Stimulated activated CD4-positive, alpha-beta T cell treated with anti-CD3 and anti-CD28 coated beads, Interleukin-2, amount 100 ng/mL, for 4 hours (primary cell): Measurements from ENCODE around the gene SLF2.

Experiments used
- DNase-seq: peaks from one replicate; pipeline ENCODE4 v3.0.0-alpha.2; 2020; ENCODE audit warnings: low read depth

The SLF2 gene, protein sequence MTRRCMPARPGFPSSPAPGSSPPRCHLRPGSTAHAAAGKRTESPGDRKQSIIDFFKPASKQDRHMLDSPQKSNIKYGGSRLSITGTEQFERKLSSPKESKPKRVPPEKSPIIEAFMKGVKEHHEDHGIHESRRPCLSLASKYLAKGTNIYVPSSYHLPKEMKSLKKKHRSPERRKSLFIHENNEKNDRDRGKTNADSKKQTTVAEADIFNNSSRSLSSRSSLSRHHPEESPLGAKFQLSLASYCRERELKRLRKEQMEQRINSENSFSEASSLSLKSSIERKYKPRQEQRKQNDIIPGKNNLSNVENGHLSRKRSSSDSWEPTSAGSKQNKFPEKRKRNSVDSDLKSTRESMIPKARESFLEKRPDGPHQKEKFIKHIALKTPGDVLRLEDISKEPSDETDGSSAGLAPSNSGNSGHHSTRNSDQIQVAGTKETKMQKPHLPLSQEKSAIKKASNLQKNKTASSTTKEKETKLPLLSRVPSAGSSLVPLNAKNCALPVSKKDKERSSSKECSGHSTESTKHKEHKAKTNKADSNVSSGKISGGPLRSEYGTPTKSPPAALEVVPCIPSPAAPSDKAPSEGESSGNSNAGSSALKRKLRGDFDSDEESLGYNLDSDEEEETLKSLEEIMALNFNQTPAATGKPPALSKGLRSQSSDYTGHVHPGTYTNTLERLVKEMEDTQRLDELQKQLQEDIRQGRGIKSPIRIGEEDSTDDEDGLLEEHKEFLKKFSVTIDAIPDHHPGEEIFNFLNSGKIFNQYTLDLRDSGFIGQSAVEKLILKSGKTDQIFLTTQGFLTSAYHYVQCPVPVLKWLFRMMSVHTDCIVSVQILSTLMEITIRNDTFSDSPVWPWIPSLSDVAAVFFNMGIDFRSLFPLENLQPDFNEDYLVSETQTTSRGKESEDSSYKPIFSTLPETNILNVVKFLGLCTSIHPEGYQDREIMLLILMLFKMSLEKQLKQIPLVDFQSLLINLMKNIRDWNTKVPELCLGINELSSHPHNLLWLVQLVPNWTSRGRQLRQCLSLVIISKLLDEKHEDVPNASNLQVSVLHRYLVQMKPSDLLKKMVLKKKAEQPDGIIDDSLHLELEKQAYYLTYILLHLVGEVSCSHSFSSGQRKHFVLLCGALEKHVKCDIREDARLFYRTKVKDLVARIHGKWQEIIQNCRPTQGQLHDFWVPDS

DNA sequence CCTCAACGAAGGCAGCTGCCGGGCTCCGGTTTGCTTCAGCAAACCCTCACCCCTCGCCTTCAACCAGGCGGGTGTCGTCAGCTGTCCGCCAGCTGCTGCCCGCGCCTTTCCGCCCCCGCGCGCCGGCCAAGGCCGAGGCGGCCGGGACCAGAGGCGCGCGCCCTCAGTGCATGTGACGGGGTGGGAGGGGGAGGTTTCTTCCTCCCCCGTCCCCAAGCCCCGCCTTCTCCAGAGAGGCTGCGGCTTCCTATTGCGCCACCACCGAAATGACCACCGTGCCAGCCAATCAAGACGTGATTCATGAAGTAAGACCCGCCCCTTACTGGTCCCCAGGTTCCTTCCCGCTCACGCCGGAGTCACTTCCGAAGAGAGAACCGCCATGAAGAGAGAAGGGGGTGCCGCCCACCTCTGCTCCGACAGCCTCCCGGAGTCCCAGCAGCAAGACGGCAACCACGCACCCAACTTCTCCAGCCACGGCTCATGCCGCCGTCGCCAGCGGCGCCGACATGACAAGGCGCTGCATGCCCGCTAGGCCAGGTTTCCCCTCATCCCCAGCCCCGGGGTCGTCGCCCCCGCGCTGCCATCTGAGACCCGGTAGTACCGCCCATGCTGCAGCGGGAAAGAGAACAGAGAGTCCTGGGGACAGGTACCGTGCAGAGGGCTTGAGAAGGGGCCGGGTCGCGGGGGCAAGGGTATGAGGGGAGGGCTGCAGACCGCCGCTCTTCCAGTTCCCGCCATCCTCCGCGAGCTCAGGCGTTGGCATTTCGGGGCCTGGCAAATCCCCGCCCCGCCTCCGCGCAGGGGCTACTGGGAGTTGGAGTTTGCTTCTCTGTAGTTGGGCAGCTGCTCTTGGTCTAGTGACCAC, at the start of gene SLF2:
TSS of gene SLF2 (plus strand) at position 359 of the 865 bp plus-strand sequence. CDS start at position 507, 148 bp downstream.
- DNase-seq, result peak; percentile 92

DNA sequence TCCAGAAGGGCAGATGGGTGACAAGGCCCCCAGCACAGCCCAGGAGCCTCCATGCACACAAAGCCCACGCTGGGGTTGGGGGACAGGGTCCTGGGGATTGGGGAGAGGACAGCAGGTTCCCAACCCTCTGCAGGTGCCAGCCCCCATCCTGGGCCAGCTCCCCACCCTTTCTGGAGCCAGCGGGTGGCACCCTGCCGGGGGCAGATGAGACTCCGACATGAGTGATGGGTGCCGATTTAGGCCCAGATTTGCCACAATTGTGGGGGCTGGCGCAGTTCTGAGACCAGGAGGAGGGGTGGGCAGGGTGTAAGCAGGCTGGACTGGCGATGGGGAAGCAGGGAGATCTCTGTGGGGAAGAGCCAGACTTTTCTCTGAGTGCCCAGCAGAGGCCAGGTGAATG, 49.3 kb upstream of the SLF2 start:
- no peak for DNase-seq

DNA sequence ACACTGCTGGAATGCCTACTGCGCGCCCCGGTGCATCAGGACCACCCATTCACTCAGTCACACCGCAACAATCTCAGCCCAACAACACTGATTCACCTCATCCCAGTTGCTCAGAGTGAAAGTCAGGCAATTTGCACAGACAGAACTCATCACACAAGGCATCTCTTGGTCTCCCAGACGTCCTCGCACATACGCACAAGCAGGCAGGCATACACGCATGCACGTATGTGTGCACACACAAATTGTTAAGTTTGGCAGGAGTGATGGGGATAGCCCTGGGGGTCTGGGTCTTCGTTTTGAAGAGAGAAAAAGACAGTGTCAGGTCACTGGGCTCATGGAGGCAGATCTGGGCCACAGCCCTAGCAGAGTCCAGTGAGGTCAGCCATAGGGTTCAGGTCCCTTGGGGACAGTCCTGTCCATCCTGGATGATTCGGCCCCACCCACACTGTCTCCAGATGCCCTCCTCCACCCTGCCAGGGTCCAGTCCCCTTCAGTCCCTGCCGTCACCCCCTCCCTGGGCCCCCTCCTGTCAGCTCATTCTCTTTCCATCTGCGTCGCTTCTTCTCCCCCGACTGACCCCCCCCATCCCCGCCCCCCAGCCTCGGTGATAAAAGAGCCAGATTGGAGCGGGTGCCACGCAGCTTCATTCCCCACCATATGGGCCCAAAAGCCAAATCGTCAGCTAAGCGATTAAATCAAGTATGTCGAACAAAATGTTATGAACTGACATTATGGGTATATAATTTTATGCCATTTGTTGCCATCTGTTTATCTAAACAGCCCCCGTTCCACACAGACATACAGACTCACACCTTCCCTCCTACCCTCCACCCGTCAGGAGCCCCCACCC, 48.5 kb upstream of the SLF2 start:
- no peak for DNase-seq

DNA sequence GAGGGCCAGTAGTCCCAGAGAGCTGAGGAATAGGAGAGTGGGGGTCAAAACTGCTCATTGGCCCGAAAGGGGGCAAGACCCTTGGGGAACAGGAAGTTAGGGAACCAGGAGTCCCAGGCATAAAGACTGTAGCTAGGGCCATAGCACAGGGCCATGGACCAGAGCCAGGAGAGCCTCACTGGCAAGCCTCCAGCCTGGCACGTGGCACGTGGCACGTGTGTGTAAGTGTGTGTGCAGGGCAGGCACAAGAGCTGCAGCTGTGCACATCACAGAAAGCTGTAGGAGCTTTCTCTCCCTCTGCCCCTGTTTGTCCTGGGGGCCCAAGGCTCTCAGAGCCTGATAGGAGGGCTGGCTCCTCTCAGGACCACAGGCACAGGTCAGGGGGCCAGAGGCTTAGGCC, 47.8 kb upstream of the SLF2 start:
- DNase-seq, result no peak

DNA sequence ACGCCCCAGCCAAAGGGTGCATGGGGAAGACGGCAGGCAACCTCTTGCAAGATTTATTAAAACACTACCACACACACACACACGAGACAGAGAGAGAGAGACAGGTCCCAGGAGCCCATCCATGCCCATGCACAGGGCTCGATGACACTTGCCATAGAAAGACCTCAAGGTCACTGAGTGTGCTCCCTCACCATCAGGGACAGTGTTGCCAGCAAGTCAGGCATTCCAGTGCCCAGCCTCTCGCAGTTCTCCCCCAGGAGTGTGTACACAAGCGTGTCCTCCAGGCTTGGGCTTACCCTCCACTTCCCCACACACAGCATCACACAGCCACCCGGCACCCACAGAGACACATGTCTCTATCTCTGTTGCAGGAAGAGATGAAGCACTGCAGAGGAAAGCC, 46.8 kb upstream of the SLF2 start:
- no peak for DNase-seq

DNA sequence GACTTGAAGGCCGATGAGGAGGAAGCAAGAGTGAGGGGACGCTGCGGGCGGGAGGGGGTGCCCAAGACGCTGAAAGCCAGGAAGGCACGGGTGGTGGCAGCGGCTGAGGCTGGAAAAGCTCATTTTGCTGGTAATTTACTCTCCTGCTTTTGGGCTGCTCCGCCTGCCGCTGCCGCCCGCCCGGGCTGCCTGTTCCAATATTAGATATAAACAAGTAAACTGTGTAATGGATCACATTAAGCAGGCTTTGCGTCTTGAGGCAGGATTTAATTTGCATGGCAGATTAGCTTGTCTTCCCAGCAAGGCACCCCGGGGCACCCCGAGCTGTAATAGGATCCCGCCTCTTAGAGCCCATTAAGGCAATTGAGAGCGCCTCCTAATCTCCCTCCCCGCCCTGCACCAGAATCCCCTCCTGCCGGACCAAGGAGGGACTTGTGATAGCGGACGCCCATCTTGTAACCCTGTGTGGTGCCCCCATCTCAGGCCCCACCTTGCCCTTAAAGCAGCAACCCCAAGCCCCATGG, 46.1 kb upstream of the SLF2 start:
- DNase-seq, result no peak

DNA sequence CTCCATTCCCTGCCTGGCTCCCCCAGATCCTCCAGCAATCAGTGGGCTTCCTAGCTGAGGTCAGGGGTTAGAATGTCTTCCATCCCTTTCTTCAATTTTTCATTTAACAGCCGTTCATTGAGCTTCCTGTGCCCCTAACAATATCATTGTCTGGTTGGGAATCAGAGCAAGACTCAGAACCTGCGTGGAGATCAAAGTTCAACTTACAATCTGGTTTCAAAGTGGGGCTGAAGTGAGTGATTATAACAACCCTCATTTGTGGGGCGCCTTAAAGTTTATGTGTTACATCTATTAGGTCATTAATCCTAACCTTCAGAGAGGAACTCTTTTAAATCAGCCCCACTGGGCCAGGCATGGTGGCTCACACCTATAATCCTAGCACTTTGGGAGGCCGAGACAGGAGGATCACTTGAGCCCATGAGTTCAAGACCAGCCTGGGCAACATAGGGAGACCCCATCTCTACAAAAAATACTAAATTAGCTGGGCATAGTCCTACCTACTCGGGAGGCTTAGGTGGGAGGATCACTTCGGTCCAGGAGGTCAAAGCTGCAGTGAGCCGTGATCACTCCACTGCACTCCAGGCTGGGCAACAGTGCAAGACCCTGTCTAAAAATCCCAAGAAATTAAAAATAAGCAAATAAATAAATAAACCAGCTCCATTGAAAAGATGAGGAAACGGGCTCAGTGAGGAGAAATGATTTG, 45.4 kb upstream of the SLF2 start:
- no peak for DNase-seq

DNA sequence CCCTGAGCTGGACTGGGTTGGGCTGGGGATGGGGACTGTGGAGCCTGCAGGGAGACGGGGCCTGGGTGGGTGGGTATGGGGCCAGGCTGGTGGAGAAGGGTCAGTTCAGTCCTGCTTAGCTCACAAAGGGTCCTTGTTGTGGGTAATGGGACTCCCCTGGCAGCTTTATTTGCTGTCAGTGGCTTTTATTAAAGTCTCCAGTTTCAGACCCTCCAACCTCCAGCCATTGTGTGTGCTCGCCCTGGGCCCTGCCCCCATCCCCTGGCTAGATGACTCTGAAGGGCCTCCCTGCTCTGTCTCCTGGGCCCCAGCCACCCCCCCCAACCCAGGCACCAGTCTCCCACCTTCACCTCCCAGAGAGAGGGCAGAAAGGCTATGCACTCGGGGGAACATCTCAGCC, 44.4 kb upstream of the SLF2 start:
- no peak for DNase-seq

DNA sequence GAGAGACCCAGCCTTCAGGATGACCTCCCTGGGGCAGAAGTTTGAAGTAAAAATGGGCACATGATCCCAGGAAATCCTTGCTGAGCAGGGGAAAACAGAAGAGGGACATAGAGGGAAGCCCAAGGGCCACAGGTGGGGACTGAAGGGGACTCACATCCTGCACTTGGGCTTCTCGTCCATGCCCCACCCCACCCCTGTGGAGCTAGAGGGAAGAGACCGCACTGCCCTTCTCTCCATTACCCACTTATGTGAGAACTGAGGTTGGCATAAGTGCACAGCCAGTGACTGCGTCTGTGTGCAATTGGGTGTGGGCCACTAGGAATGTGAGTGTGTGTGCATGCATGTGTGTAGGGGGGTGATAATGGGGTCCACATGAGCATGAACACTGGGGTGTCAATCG, 43.4 kb upstream of the SLF2 start:
- DNase-seq, result no peak

DNA sequence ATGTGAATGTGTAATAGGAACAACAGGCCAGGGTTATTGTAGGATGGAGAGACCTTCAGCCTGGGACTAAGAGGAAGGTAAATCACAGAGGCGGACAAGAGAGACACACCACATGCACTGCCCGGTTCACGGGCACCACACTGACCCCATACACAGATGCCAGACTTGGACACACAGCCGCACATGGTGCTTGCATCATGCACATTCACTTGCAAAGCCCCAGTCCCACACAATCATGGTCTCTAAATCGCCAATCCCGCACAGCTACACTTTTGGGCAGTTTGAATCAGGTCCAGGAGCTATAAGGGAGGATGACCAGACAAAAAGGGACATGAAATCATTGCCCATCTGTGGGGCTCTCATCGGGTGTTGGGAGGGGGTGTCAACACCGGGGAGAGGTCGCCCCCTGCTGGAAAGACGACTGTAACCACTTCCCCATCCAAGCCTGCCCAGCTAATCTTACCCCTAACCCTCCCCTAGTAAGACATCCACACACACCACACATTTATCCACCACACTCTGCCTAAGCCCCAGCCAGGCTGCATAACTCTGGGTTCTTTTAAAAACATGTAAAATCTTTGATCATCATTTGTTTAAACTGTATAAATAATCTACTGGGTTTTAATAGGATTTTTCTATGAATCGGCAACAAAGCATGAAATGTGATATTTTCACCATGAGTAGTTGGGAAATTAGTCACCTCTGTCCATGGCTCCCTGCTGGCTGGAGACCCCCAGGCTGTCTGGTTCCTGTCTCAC, 40.5 kb upstream of the SLF2 start:
- peak; percentile 27 for DNase-seq

DNA sequence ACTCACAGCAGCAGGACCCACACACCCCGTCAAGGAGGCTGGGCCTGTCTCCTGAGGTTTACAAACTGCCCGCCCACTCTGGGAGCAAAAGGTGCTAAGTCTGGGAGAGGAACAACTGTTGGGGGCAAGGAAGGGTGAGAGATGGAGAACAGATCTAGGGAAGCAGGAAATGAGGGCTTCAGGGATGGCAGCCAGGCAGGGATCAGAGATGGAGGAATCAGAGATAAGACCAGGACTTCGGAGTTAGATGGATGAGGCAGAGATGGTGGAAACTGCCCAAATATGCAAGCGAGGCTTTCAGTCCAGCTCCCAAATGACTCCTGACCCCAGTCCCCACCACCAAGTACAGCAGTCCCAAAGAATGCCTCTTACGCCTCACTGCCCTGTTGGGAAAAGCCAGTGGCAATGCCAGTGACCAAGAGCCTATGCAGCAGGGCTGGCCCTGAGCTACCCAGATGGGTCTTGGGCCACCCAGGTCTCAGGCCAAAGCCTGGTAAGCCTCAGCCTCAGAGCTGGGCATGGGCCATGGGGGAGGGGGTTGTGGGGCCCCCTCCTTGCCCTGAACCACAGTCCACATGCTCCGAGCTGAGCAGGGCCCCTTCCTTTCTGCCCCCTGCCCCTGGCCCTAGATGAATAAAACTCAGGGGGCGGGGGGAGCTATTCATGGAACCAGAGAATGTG, 39.5 kb upstream of the SLF2 start:
- DNase-seq, result no peak

DNA sequence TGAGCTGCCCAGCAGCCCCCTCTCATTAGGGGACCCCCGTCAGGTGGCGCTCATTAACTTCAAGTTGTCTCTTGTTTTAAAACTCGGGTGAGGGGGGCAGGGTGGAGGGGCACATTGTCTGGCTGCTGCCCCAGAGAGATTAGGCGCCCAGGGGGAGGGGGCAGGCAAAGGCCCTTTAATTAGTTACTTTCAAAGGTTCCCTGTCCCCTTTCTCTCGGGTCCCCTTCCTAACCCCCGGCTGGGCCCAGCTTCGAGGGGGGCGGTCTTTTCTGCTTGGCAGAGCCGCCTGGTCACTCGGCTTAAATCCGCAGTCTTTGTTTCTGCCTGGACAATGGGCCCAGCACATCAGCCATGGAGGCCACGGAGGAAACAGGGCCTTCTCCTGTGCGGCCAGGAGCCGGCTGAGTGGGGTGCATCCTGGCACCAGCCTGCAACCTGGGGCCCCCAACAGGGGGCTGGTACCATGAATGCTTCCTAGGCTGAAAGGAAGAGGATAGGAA, 38.9 kb upstream of the SLF2 start:
- DNase-seq, result no peak

DNA sequence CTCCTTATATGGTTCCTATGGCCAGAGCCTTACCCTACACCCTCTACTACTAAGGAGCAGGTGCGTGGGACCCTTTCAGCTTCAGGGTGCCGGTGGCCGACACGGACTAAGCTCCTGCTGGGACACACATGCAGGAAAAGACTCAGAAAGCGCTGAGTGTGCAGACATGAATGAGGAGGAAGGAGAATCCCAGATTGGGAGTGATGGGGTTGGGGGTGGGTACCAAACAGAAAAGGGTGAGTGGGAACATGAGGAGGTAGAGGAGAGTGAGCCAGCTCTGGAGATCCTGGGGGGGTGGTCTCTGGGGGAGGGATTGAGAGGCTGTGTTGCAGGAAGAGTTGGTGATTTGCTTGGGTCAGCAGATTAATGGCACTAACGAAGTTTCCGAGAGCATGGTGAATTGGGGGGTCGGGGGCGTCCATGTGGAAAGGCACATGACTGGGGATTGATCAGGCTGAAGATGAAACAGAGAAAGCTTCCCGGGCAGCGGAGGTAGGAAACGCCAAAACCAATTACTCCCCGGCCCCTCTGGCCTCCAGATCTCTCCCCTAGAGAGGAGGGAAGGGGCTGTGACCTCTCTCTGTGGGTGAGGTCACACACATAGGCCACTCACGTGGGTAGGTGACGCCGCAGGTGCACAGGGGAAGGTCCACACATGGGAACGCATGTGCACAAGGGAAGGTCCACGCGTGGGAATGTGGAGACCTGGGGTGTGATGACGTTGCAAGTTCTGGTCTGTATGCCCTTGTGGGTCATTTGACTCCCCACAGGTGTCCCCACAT, 37.9 kb upstream of the SLF2 start:
- no peak for DNase-seq

DNA sequence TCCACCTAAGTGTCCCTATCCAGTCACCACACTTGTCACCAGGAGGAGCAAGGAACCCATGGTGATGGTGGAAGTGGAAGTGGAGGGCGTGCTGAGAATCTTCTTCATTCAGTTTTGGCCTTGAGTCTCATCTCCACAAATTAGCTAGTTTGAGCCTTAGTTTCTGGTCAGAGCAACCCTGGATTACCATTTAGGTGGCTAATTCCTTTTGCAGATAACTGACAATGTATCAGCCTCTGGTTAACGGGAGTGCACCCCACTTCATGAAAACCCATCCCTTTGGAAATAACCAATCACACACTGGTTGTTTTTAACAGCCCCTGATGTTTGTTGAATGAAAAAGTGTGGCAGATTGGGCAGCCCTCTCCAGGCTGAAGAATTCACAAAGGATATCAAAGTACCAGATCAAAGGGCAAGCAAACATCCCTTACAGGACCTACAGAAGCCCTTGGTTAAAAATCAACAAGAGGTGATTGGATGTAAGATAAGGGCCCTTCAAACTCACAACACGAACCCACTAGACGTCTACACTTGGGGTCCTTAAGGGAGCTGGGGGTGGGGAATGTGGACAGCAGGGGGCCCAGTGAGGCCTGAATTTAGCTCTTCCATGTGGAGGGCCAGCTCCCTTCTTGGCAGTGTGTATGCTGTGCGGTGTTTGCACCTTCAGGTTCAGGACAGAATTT, 37.1 kb upstream of the SLF2 start:
- no peak for DNase-seq

DNA sequence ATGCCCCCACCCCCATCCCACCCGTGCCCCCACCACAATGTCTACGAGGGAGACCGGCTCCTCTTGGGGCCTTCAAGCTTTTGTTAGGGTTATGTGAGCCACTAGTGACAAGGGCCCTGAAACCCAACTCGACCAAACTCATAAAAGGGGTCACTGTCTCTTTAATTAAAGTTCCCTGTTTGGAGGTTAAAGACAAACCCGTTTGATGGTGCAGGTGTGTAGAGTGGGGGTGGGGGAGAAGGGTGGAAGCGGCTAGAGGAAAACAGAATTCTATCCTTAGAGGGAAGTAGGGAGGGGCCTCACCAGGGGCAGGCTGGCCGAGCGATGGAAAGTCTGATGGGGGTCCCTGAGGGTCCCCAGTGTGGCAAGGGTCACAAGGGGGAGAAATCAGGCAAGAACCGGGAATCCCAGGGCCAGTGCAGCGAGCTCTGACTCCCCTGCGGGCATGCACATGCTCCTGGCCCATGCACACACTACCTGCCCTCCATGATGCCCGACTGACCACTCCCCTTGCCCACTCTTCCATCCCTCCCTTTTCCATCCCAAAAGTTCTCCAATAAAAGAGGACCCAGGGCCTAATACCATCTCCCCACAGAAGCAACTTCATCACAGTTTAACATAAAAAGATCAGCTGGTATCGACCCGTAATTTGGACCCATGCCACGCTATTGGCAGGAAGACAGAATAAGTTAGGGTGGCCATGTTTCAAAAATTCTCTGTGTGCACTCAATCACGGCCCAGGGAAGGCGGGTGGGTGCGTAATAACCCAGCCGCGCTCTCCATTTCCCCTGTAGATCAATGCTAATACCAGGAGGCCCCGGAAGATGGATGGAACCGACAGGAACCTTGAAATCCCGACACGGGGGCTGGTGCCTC, 35.9 kb upstream of the SLF2 start:
- no peak for DNase-seq

DNA sequence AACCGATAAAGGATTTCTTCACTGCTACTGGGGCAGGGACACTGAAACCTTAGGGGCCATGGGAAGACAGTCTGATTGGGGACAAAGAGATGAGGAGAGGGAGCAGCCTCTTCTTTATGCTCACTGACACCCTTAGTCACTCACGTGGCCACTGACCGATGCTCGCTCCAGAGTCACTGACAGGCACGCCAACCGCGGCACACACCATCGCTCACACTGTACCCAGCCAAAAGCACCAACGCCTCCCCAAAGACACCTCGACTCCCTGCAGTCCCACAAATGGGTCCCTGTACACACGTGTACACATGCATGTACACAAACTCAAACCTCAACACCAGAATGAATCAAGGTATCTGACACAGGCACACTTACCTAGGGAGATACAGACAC, 35.3 kb upstream of the SLF2 start:
- DNase-seq, result no peak
